ENCODE measurements around the gene ASTL.

ASTL gene

DNA sequence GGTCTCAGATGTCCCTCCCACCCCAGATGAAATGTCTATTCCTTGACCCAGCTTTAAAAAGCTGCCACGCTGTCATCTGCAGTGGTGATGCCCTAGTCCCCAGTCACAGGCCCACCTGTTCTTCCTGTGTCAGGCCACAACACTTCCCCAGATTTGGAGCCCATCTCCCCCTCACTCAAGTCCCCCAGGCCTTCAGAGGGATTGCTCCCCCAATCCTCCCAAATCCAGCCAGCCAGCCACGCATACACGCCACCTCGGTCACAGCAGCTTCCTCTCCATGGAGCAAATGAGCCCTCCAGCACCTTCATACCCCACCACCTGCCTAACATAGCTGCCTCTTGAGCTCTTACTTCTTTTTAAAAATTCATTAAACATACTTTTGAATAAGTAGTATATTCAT is 7.8 kb downstream of the ASTL start:
- DNase-seq (ENCODE audit: low spot score) = no peak

- DNase-seq (ENCODE audit: low spot score) = no peak
These were observed 8.7 kb downstream of the ASTL start for GRCh38 chr2:96129528-96130120.

- DNase-seq (ENCODE audit: low spot score) = no peak
These were observed 9.8 kb downstream of the ASTL start for GRCh38 chr2:96128456-96128855.

GRCh38 chr2:96124406-96125265 is 13.7 kb downstream of the ASTL start:
- no peak for DNase-seq (ENCODE audit: low spot score)

DNA sequence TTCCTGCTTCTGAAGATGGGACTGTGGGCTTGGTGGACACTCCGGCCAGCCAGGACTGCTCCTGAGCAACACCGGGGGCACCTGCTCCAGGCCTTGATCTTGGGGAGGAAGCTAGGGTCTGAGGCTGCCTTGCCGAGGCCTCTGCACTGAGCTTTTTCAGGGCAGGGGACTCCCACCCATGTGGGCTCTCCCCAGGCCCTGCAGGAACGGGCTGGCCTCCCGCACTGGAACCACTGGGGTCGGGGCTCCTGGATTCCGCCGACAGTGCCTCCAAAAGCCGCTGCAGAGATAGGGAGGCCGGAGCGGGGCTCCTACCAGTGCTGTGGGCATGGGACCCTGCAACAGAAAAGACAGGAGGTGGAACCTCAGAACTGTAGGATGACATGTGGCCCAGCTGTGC is 14.4 kb downstream of the ASTL start:
- no peak for DNase-seq (ENCODE audit: low spot score)

DNA sequence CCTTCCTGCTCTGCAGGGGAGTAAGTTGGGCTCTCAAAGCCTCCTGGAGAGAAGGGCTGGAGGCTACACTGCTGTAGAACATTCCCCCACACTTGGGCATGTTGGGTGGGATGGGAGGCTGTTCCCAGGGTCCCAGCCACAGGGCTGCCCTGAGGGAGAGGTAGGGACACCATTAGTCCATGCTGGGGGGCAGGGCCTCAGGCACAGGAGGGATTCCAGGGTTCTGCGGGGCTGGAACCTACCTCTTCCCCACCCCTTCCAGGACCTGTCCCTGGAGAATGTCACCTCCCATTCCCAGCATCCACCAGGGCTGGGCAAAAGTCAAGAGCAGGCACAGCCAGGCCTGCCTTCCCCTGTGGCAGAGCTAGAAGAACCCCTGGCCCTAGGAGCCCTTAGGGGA is 15.0 kb downstream of the ASTL start:
- no peak for DNase-seq (ENCODE audit: low spot score)

- DNase-seq (ENCODE audit: low spot score) = no peak
These were observed 15.9 kb downstream of the ASTL start for GRCh38 chr2:96122391-96122790.

GRCh38 chr2:96121414-96121813 is 16.9 kb downstream of the ASTL start:
- DNase-seq (ENCODE audit: low spot score) = no peak

DNA sequence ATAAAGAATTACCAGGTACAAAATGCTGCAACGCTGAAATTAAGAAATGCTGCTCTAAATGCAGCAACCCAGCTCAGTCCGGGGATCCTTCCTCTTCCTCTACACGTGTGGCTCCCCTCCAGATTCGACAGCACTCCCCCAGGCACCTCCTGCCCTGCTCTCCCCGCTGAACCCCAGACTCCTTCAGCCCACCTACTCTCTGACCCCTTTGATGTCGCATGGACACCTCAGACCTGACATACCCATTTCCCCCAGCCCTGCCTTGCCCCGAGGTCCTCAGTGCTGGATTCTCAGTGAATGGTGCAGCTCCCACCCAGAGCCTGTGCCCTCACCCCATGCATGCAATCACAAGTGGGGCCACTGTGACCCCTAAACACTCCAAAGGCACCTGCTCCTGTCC is 17.3 kb downstream of the ASTL start:
- DNase-seq (ENCODE audit: low spot score) = no peak

- no peak for DNase-seq (ENCODE audit: low spot score)
These were observed 18.1 kb downstream of the ASTL start for GRCh38 chr2:96120091-96120720.

GRCh38 chr2:96119389-96119751 is 18.9 kb downstream of the ASTL start:
- no peak for DNase-seq (ENCODE audit: low spot score)

- no peak for DNase-seq (ENCODE audit: low spot score)
These were observed 19.5 kb downstream of the ASTL start for GRCh38 chr2:96118698-96119388.

- DNase-seq (ENCODE audit: low spot score) = peak; percentile 25
These were observed 20.4 kb downstream of the ASTL start for GRCh38 chr2:96117701-96118588.

DNA sequence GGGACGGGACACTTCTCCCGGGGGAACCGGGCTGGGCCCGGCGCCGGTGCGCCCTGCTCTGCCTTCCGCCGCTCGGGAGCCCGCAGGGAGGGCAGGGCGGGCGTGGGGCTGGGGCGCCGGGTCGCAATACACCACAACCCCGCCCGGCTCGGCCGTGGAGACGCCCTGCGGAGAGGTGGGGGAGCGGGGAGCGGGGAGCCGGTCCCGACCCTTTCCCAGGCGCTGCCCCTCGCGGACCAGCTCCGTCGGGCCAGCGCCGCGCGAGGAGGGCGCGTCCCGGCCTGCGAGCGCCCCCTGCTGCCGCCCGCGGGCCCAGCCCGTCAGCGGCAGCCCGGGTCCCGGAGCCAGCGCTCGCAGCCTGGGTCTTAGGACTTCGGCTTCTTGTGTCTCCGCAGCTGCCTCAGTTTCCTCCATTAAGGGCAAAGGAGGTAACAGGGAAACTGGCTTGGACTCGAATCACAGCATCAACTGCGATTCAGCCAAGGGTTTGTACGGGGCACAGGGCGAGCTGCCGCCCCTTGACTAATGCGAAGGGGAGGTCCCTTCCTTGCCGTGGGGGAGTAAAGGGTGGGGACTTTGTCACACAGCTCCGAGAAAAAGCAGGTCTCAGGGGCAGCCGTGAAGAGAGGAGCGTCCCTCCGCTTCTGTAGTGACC is 21.3 kb downstream of the ASTL start:
- DNase-seq (ENCODE audit: low spot score) = peak; percentile 64

DNA sequence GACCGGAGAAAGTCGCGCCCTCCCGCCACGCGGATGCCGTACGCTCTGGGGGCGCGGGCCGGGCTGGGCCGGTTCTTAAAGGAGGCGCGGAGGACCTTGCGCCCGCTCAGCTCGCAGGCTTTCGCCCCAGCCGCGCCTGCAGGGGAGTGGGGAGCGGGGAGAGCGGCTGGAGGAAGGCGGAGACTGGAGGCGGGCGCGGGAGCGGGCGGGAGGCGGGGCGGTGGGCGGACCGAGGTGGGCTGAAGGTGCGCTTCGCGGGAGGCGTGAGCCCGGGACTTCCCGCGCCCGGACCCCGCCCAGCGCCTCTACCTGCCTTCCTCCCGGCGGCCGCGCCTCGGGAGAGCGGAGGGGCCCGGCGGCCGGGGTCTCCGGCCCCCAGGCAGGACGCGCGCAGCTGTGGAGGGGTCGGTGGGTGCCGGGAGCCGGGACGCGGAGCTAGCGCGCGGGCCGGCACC is 21.9 kb downstream of the ASTL start, which contains the start of gene ADRA2B:
Gene ADRA2B, minus strand, starts transcription at position 148 of the 455 bp plus-strand sequence. CDS start 422 bp downstream, outside the sequence.
- peak; percentile 73 for DNase-seq (ENCODE audit: low spot score)

- no peak for DNase-seq (ENCODE audit: low spot score)
These were observed 22.5 kb downstream of the ASTL start for GRCh38 chr2:96115631-96116423.

DNA sequence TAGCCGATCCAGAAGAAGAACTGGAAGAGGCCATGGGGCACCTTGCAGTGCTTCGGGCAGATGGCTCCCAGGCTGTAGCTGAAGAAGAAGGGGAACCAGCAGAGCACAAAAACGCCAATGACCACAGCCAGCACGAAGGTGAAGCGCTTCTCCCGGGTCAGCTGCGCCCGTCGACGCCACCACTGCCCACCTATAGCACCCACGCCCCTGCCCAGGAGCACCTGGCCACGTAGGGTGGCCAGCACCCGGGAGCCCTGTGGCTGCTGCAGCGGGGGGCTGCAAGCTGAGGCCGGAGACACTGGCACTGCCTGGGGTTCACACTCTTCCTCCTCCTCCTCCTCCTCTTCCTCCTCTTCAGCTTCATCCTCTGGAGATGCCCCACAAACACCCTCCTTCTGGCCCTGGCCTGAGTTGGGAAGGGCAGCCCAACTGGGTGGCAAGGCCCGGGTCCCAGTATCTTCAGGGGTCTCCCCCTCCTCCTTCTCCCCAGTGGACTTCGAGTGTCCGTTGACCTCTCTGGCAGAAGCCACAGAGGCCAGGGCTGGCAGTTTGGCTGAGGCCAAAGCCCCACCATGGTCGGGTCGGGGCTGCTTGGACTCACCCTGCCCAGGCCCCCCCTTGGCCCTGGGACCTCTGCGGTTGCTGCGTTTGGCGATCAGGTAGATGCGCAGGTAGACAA is 23.3 kb downstream of the ASTL start:
- no peak for DNase-seq (ENCODE audit: low spot score)

- DNase-seq (ENCODE audit: low spot score) = no peak
These were observed 23.8 kb downstream of the ASTL start for GRCh38 chr2:96114546-96114902.

DNA sequence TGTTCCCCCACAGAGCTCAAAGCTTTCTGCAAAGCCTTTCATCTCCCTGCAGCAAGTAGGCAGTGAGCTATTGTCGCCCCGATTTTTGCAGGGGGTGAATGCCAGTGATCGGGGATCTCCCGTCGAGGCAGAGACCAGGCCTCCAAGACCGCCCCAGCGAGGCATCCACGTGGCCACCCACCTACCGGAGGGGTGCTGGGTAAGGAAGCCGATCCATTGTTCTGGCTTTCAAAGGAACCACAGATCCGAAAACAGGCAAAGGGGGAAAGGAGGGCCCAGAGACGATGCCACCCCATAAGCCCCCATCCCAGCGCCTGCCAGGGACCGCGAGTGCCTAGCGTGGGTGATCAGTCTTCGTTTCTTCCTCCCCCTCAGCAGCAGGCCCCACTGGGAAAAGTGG is 24.4 kb downstream of the ASTL start:
- DNase-seq (ENCODE audit: low spot score) = no peak

DNA sequence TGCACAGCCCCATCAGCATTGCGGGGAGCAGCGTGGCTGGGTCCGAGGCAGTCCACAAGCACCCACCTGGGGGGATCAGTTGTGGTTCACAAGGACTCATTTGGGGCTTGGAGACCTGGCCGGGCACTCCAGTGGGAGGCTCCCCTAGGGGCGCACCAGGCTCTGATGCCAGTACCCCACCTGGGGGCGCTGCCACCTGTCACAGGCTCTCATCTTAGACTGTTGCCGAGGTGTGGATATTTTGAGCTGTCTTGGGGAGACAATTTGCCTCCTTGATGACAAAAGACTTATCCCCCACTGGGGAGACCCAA is 25.0 kb downstream of the ASTL start:
- no peak for DNase-seq (ENCODE audit: low spot score)
